Activated B cell treated with CpG ODN at 0.5 μM for 24 hours (primary cell): ENCODE data around the gene NHEJ1. TPM values are rescaled to one million over a fixed set of nuclear protein-coding genes. Genes with fewer than 3 reads are reported as not detected.

Experiments used
- ATAC-seq: fragments of 200-7000 bp; cut with Tn5 transposase; one replicate; pipeline ENCODE4 v1.10.0; 2021; ENCODE audit warnings: low read depth, mild to moderate bottlenecking, moderate library complexity
- CTCF ChIA-PET: fragments of 350-600 bp; sonication (Branson Sonifier 250); formaldehyde crosslinking; loops from one replicate; lab custom pipeline; 2021; ENCODE audit warnings: antibody characterized with exemption; lab: Charles Lee
- POLR2A ChIA-PET: fragments of 350-600 bp; sonication (Branson Sonifier 250); formaldehyde crosslinking; loops from one replicate; lab custom pipeline; 2021; ENCODE audit warnings: antibody characterized with exemption; lab: Charles Lee
- DNase-seq: peaks from one replicate; pipeline ENCODE4 v3.0.0; 2022
- H3K27ac Mint-ChIP-seq: one replicate; pipeline ENCODE4 v1.8.0; 2020; ENCODE audit warnings: mixed read lengths
- H3K27me3 Mint-ChIP-seq: one replicate; pipeline ENCODE4 v1.8.0; 2021; ENCODE audit warnings: mixed read lengths
- H3K36me3 Mint-ChIP-seq: one replicate; pipeline ENCODE4 v1.8.0; 2021; ENCODE audit warnings: low read depth, mixed read lengths
- H3K4me1 Mint-ChIP-seq: one replicate; pipeline ENCODE4 v1.8.0; 2021; ENCODE audit warnings: mixed read lengths
- H3K4me3 Mint-ChIP-seq: one replicate; pipeline ENCODE4 v1.8.0; 2020; ENCODE audit warnings: mild to moderate bottlenecking, mixed read lengths
- H3K9me3 Mint-ChIP-seq: one replicate; pipeline ENCODE4 v1.8.0; 2020; ENCODE audit warnings: mixed read lengths
- CTCF ChIP-seq: fragments of 200-600 bp; IDR thresholded peaks from one replicate; pipeline ENCODE4 v1.8.0; 2022; ENCODE audit warnings: antibody characterized with exemption, mild to moderate bottlenecking
- intact Hi-C: fragments of 100-400 bp; cut with micrococcal nuclease; formaldehyde crosslinking; loops from one replicate; pipeline ENCODE4 v1.15.1; 2024
- total RNA-seq: library from RNA; stranded (reverse); gene quantifications from 2 replicates; pipeline ENCODE4 v1.2.3, GENCODE V29; 2022

Gene NHEJ1
- total RNA-seq, 1 donor from 2014 or later, result 19.1 TPM

- ChIA-PET POLR2A (no interaction called here), CTCF (interaction anchor here (1.2 kb wide), 1 partner anchor 8 kb away, joined by 3 read pairs; no protein-coding TSS in a partner anchor)
- Mint-ChIP-seq H3K9me3 (no peaks in the 10 kb centered on the region), H3K4me3 (no peak overlapping the region), H3K27ac (no peak overlapping the region), H3K4me1 (peaks cover 7% of the 10 kb centered on the region), H3K36me3 (no peaks in the 10 kb centered on the region), H3K27me3 (peaks cover 56% of the 10 kb centered on the region)
- ATAC-seq (no peak), DNase-seq (no peak)
- intact Hi-C loops, result no loop called here
- no peak for TF ChIP-seq CTCF
These were observed 122.7 kb downstream of the NHEJ1 start for GRCh38 chr2:219037783-219038499.

- DNase-seq (no peak), ATAC-seq (no peak)
- Mint-ChIP-seq H3K36me3 (no peaks in the 10 kb centered on the region), H3K9me3 (no peaks in the 10 kb centered on the region), H3K4me3 (no peak overlapping the region), H3K27me3 (peaks cover 54% of the 10 kb centered on the region), H3K27ac (no peak overlapping the region), H3K4me1 (no peaks in the 10 kb centered on the region)
- CTCF ChIA-PET, result no interaction called here
- POLR2A ChIA-PET, result no interaction called here
- no peak for TF ChIP-seq CTCF
- intact Hi-C loops, result no loop called here
These were observed 124.7 kb downstream of the NHEJ1 start for GRCh38 chr2:219035942-219036341.

- POLR2A ChIA-PET, result no interaction called here
- Mint-ChIP-seq H3K4me3 (no peak overlapping the region), H3K27me3 (peaks cover 51% of the 10 kb centered on the region), H3K4me1 (no peaks in the 10 kb centered on the region), H3K36me3 (no peaks in the 10 kb centered on the region), H3K27ac (no peak overlapping the region), H3K9me3 (no peaks in the 10 kb centered on the region)
- TF ChIP-seq CTCF, result no peak
- ATAC-seq (no peak), DNase-seq (no peak)
- CTCF ChIA-PET, result no interaction called here
- intact Hi-C loops, result no loop called here
These were observed 125.8 kb downstream of the NHEJ1 start for GRCh38 chr2:219034823-219035222.

GRCh38 chr2:219032051-219032745 lies 128.4 kb downstream of the NHEJ1 start:
- ATAC-seq (no peak), DNase-seq (no peak)
- Mint-ChIP-seq H3K27me3 (peaks cover 43% of the 10 kb centered on the region), H3K4me3 (no peak overlapping the region), H3K27ac (no peak overlapping the region), H3K9me3 (no peaks in the 10 kb centered on the region), H3K4me1 (no peaks in the 10 kb centered on the region), H3K36me3 (no peaks in the 10 kb centered on the region)
- CTCF ChIA-PET, result interaction anchor here (3.6 kb wide), 1 partner anchor 122 kb away, joined by 40 read pairs; no protein-coding TSS in a partner anchor
- TF ChIP-seq CTCF, result no peak
- intact Hi-C loops, result no loop called here
- POLR2A ChIA-PET, result no interaction called here

GRCh38 chr2:219031005-219031738 lies 129.4 kb downstream of the NHEJ1 start:
- H3K27me3 Mint-ChIP-seq, result peaks cover 40% of the 10 kb centered on the region
- ATAC-seq (no peak), DNase-seq (no peak)
- intact Hi-C loops, result no loop called here
- ChIA-PET POLR2A (no interaction called here), CTCF (interaction anchor here (1.2 to 3.6 kb wide), 4 partner anchors 7 to 499 kb away, joined by 3 to 40 read pairs (median 4); no protein-coding TSS in a partner anchor)
- no peak overlapping the region for H3K27ac Mint-ChIP-seq
- H3K36me3 Mint-ChIP-seq, result no peaks in the 10 kb centered on the region
- no peak overlapping the region for H3K4me3 Mint-ChIP-seq
- H3K4me1 Mint-ChIP-seq, result no peaks in the 10 kb centered on the region
- H3K9me3 Mint-ChIP-seq, result no peaks in the 10 kb centered on the region
- TF ChIP-seq CTCF, result no peak
